H1 (cell line): ENCODE measurements around the gene TGM5. TPM values are rescaled to one million over a fixed set of nuclear protein-coding genes. Genes with fewer than 3 reads are reported as not detected.

Experiments used
- ASH2L ChIP-seq: fragments of 200-600, 300-600 bp; sonication (generic); IDR thresholded peaks from one replicate; pipeline ENCODE4 v1.7.1; 2017; ENCODE audit warnings: low read length
- CBX5 ChIP-seq: fragments of 300-800, 300-1000 bp; sonication (generic); IDR thresholded peaks from 2 replicates; pipeline ENCODE4 v1.7.1; 2016; ENCODE audit warnings: antibody characterized with exemption, low read length, low read depth
- CHD7 ChIP-seq: fragments of 300-600 bp; sonication (generic); IDR thresholded peaks from 2 replicates; pipeline ENCODE4 v1.7.1; 2012; ENCODE audit warnings: low read length, moderate library complexity, mild to moderate bottlenecking, inconsistent platforms; ENCODE audit not compliant: insufficient replicate concordance
- E2F6 ChIP-seq: IDR thresholded peaks from 2 replicates; pipeline ENCODE4 v1.6.1; 2012; ENCODE audit warnings: inconsistent platforms
- KDM5A ChIP-seq: fragments of 200-600 bp; IDR thresholded peaks from 2 replicates; pipeline ENCODE4 v1.7.1; 2012; ENCODE audit warnings: mild to moderate bottlenecking, low read length, inconsistent platforms, mixed read lengths
- MAFK ChIP-seq: IDR thresholded peaks from 2 replicates; pipeline ENCODE4 v1.6.1; 2012; ENCODE audit warnings: low read depth, mild to moderate bottlenecking, improper control_type of control experiment, low read length
- RNF2 ChIP-seq: fragments of 200-900, 300-1000 bp; sonication (generic); IDR thresholded peaks from 2 replicates; pipeline ENCODE4 v1.7.1; 2016; ENCODE audit warnings: borderline replicate concordance, low read depth, mild to moderate bottlenecking, antibody characterized with exemption, low read length; ENCODE audit not compliant: poor library complexity, severe bottlenecking; ENCODE audit errors: missing control alignments
- SIX5 ChIP-seq: IDR thresholded peaks from 2 replicates; pipeline ENCODE4 v1.6.1; 2011; ENCODE audit warnings: mild to moderate bottlenecking, low read depth, low read length
- SP1 ChIP-seq: IDR thresholded peaks from 2 replicates; pipeline ENCODE4 v1.6.1; 2011; ENCODE audit warnings: low read depth, low read length
- TBP ChIP-seq: IDR thresholded peaks from 2 replicates; pipeline ENCODE4 v1.6.1; 2011; ENCODE audit warnings: low read depth, low read length, improper control_type of control experiment
- YY1 ChIP-seq: IDR thresholded peaks from 2 replicates; pipeline ENCODE4 v1.6.1; 2011; ENCODE audit warnings: low read depth, mild to moderate bottlenecking, low read length
- polyA plus RNA-seq, 7 experiments: library from polyadenylated mRNA; depleted of rRNA in 3 of 7; stranded (reverse) in 5 of 7; unstranded in 2 of 7; fragments of >200 nt in 5 of 7; fragments of 200-250 nt in 2 of 7; gene quantifications; 1 replicate in 5 of 7; 2 replicates in 1 of 7; 4 replicates in 1 of 7; pipeline versions ENCODE4 v1.2.1 to v1.2.3, GENCODE V29; 2011 to 2013; ENCODE audit warnings: missing spikeins in 2 of 7, mixed read lengths in 2 of 7
- total RNA-seq: library from RNA; stranded (reverse); fragmentation: NEBNext Ultra II Directional; extraction: Animal tissue kit (Norgen Biotek cat#: 25700); gene quantifications from 2 replicates; pipeline ENCODE4 v1.2.1, GENCODE V29; 2021

Gene TGM5
- total and polyA plus RNA-seq, 2 of the 8 experiments (the other 6 are each of a cell fraction or from before 2014, with no cell fraction given) = not detected

GRCh38 chr15:43256341-43256740, 10.4 kb downstream of the TGM5 start (continued):
- TF ChIP-seq CHD7 (no peak), SP1 (no peak), YY1 (no peak), MAFK (no peak), RNF2 (no peak), CBX5 (no peak), ASH2L (no peak), E2F6 (no peak), SIX5 (no peak), KDM5A (no peak), TBP (no peak)
